Islet of Langerhans (tissue), 1 donor: ENCODE data around the gene MESP1.

Source experiments
- FAIRE-seq: peaks from one replicate; lab custom pipeline; 2011; peaks lifted over from hg19 to GRCh38; lab: Jason Lieb, UNC

Gene MESP1

GRCh38 chr15:89756897-89757296 lies 5.8 kb upstream of the MESP1 start:
- FAIRE-seq, result no peak

- FAIRE-seq, result no peak
Measured at GRCh38 chr15:89755701-89756100, 4.7 kb upstream of the MESP1 start.

- FAIRE-seq, result no peak
Measured at GRCh38 chr15:89754361-89755154, 3.5 kb upstream of the MESP1 start.

- no peak for FAIRE-seq
Measured at GRCh38 chr15:89753855-89754254, 2.8 kb upstream of the MESP1 start.

GRCh38 chr15:89751748-89752147 lies 699 bp upstream of the MESP1 start:
- FAIRE-seq, result no peak

DNA sequence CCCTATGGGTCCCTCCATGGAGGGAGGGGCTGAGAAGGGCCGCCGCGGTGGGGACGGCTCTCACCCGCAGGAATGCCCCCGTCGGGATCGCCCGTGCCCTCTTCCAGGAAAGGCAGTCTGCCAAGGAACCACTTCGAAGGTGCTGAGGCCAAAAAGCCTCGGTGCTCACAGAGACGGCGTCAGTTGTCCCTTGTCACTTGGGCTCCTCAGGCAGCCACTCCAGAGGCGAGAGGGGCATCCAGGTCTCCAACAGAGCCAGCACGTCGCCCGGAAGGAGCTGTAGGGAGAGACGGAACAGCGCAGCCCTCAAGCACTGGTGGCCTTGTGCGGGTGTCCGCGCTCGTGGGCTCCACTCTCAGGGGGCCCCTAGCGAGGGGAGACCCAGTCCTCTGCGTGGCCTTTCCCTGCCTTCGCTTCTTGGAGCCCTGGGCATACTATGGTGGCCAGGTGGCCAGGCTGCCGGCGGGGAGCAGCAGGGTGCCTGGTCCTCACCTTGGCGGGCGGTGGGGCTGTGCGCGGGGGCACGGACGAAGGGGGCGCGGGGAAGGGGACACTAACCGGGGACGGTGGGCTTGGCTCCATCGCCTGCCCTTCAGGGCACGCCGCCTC lies 994 bp downstream of the MESP1 start:
- no peak for FAIRE-seq

DNA sequence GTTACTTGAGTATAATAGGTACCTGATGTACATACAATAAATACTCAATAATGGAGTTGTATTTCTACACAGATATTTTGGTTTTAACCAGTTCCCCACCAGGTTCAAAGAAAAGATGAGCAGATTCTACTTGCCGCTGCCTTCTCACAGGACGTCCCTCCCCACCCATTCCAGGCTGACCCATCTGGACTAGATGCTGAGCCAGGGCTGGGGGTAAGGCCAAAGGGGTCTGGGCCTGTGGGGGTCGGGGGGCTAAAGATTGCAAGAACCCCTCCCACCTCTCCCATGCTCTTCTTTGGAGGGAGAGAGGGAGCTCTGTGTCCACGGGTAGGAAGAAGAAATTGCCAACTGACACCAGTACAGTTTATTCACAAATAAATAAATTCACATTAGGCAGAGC lies 1.5 kb downstream of the MESP1 start:
- FAIRE-seq, result no peak

GRCh38 chr15:89749054-89749453 lies 2.0 kb downstream of the MESP1 start:
- no peak for FAIRE-seq

DNA sequence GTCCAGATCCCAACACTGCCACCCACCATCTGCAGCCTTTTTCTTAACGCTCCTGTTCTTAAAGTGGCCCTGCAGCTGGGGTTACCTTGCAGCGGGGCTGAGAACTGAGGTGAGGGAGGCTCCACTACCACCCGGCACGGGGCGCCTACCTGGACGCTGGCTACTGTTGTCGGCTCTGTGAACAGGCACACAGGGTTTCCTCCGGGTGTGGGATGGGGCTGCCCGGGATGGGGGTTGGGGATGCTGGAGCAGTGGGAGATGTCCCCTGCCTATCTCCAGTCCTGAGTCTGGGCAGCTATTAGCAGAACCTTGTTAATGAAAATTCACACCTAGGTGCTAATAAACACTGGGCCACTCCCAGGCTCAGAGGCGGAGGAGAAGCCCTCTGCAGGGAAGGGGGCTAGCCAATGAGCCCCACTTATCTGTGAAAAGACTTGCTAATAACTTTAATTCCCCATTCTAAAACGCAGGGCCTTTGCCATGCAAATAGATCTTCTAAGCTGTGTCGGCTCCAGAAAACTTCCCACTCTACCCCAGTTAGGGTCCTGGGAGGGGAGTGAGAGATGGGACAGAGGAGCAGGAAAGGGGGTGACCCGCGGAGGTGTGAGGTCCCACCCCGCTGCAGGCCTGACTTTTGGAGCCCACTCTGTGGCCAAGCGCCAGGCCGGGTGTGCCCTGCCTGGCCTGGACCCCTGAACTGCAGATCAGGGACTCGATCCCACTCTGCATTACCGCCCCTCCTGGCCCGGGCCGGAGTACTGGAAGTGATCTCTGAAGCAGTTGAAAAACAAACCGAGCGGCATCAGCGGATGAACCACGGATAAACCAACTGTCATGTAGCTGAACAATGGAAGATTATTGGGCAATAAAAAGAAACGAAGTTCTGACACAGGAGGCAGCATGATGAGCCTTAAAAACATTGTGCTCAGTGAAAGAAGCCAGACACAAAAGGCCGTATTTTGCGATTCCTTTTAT lies 3.1 kb downstream of the MESP1 start:
- FAIRE-seq, result no peak

- no peak for FAIRE-seq
Measured at GRCh38 chr15:89746386-89746780, 4.7 kb downstream of the MESP1 start.

- no peak for FAIRE-seq
Measured at GRCh38 chr15:89745768-89746167, 5.3 kb downstream of the MESP1 start.

DNA sequence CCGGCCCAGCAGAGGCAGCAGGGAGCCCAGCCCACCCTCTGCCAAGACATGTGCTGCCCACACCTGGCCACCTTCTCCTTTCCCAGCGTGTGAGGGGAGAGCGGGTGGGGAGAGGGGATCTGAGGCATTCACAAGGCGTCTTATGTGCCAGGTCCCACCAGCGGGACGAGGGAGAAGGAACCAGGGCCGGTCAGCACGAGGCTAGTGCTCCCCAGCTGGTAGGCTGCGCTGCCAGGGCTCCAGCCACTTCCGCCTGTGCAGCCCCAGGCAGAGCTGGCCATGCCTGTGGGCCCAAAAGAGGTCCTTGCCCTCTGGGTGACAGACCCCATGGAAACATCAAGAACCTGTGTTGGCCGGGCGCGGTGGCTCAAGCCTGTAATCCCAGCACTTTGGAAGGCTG lies 5.9 kb downstream of the MESP1 start:
- no peak for FAIRE-seq

- FAIRE-seq, result no peak
Measured at GRCh38 chr15:89743594-89743993, 7.5 kb downstream of the MESP1 start.

GRCh38 chr15:89743011-89743410 lies 8.0 kb downstream of the MESP1 start:
- FAIRE-seq, result no peak

GRCh38 chr15:89740137-89740536 lies 10.9 kb downstream of the MESP1 start:
- FAIRE-seq, result peak; percentile 95

GRCh38 chr15:89735773-89736172 lies 15.3 kb downstream of the MESP1 start:
- FAIRE-seq, result no peak

- FAIRE-seq, result no peak
Measured at GRCh38 chr15:89732451-89733172, 18.4 kb downstream of the MESP1 start.

DNA sequence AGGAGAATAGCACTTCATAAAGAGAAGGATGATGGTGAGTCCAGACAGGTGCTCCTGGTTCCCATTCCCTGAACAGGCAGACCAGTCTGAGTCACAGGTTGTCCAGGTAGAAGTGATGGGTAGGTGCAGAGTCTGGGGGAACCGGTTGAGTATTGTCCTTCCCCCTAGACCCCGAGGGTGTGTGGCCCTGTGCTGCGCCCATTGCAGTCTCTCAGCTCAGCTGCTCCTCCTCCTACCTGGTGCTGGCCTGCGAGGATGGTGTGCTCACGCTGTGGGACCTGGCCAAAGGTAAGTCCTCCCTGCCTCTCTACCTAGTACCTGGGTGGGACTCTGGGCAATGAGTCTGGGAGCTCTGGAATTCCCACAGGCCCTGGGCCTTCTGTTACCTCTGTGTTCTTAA lies 19.8 kb downstream of the MESP1 start:
- FAIRE-seq, result no peak

- no peak for FAIRE-seq
Measured at GRCh38 chr15:89728254-89728653, 22.8 kb downstream of the MESP1 start.

DNA sequence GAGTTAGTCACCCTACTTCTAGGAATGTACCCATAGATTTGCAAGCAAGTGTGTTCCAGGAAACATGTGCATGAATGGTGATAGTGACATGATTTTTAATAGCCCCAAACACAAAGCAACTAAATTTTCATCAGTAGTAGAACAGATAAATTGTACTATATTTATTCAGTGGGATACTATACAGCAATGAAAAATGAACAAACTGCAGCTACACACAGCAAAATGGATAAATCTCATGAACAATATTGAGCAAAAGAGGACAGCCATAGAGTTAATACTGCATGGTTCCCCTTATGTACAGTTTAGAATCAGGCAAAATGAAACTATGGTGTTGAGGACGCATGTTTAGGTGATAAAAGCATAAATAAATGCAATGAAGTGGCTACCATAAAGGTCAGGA lies 26.0 kb downstream of the MESP1 start:
- FAIRE-seq, result no peak

GRCh38 chr15:89724621-89725020 lies 26.4 kb downstream of the MESP1 start:
- FAIRE-seq, result no peak

DNA sequence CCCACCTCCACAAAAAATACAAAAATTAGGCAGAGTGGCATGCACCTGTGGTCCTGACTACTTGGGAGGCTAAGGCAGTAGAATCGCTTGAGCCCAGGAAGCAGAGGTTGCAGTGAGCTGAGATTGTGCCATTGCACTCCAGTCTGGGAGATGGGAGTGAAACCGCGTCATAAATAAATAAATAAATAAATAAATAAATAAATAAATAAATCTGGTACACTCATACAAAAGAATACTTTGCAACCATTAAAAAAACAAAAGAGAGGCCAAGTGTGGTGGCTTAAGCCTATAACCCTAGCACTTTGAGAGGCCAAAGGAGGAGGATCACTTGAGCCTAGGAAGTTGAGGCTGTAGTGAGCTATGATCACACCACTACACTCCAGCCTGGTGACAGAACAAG lies 28.0 kb downstream of the MESP1 start:
- FAIRE-seq, result no peak
